BLaER1 treated with 17β-estradiol and CSF1 and Interleukin-3, amounts not matched to agents 10 nM and 100 nM (cell line): ENCODE results near the gene PCSK6.

Experiments used
- H3K27ac ChIP-seq, 11 experiments: shearing (Covaris generic); formaldehyde crosslinking; 2 replicates each; pipeline ENCODE4 v1.8.1; 2022
- H3K27me3 ChIP-seq, 11 experiments: shearing (Covaris generic); formaldehyde crosslinking; 2 replicates each; pipeline ENCODE4 v1.8.1; 2022
- H3K36me3 ChIP-seq, 11 experiments: shearing (Covaris generic); formaldehyde crosslinking; 2 replicates each; pipeline ENCODE4 v1.8.1; 2022
- H3K4me1 ChIP-seq, 10 experiments: shearing (Covaris generic); formaldehyde crosslinking; 2 replicates each; pipeline ENCODE4 v1.8.1; 2022
- H3K4me2 ChIP-seq, 11 experiments: shearing (Covaris generic); formaldehyde crosslinking; 2 replicates each; pipeline ENCODE4 v1.8.1; 2022
- H3K4me3 ChIP-seq, 10 experiments: shearing (Covaris generic); formaldehyde crosslinking; 2 replicates each; pipeline ENCODE4 v1.8.1; 2022
- H3K9ac ChIP-seq, 11 experiments: shearing (Covaris generic); formaldehyde crosslinking; 2 replicates each; pipeline ENCODE4 v1.8.1; 2022
- H3K9me3 ChIP-seq, 11 experiments: shearing (Covaris generic); formaldehyde crosslinking; replicated peaks in 1 of 11; 2 replicates each; pipeline ENCODE4 v1.8.1; 2022
- H4K20me1 ChIP-seq, 11 experiments: shearing (Covaris generic); formaldehyde crosslinking; 2 replicates each; pipeline ENCODE4 v1.8.1; 2022
- Cebpa-rat ChIP-seq, 11 experiments: shearing (Covaris generic); IDR thresholded peaks; 2 replicates each; pipeline ENCODE4 v1.8.1; 2022

Gene PCSK6

GRCh38 chr15:101453123-101454120 is 36.1 kb downstream of the PCSK6 start:
- H3K27me3 ChIP-seq = peaks cover 0 to 8% (median 0%) of the 10 kb centered on the region in 11 experiments; a peak in 1 of 22 replicates
- peaks cover 82 to 93% (median 89%) of the 10 kb centered on the region in 10 experiments for H3K4me1 ChIP-seq
- H3K4me2 ChIP-seq = peak overlapping the region in 10 of 11 experiments; percentile 13 to 92 (median 78); a peak in 15 of 22 replicates
- no peak overlapping the region for H3K9ac ChIP-seq
- H3K36me3 ChIP-seq = no peaks in the 10 kb centered on the region
- no peaks in the 10 kb centered on the region for H3K9me3 ChIP-seq
- no peaks in the 10 kb centered on the region for H4K20me1 ChIP-seq
- H3K27ac ChIP-seq = peak overlapping the region in 8 of 11 experiments; percentile 7 to 82 (median 44); a peak in 9 of 22 replicates
- H3K4me3 ChIP-seq = no peak overlapping the region
- no peak for TF ChIP-seq Cebpa-rat (IDR thresholded peaks at IDR 0.05)

GRCh38 chr15:101452572-101452971 is 36.9 kb downstream of the PCSK6 start:
- Histone ChIP-seq H3K27me3 (no peaks in the 10 kb centered on the region), H3K9ac (no peak overlapping the region), H4K20me1 (no peaks in the 10 kb centered on the region), H3K4me2 (peak overlapping the region in 10 of 11 experiments; percentile 58 to 90 (median 70); a peak in 20 of 22 replicates), H3K9me3 (no peaks in the 10 kb centered on the region), H3K36me3 (no peaks in the 10 kb centered on the region), H3K27ac (peak overlapping the region in 7 of 11 experiments; percentile 7 to 82 (median 63); a peak in 10 of 22 replicates), H3K4me3 (no peak overlapping the region), H3K4me1 (peaks cover 76 to 89% (median 83%) of the 10 kb centered on the region in 10 experiments)
- TF ChIP-seq Cebpa-rat (IDR thresholded peaks at IDR 0.05) = no peak

GRCh38 chr15:101451846-101452245 is 37.7 kb downstream of the PCSK6 start:
- H4K20me1 ChIP-seq = no peaks in the 10 kb centered on the region
- peak overlapping the region in 8 of 11 experiments; percentile 7 to 82 (median 61); a peak in 15 of 22 replicates for H3K27ac ChIP-seq
- H3K27me3 ChIP-seq = no peaks in the 10 kb centered on the region
- peak overlapping the region; percentile 58 to 90 (median 70) for H3K4me2 ChIP-seq
- H3K36me3 ChIP-seq = no peaks in the 10 kb centered on the region
- H3K9me3 ChIP-seq = no peaks in the 10 kb centered on the region
- no peak overlapping the region for H3K4me3 ChIP-seq
- H3K9ac ChIP-seq = peak overlapping the region in 4 of 11 experiments; percentile 26 to 64 (median 45); a peak in 3 of 22 replicates
- peaks cover 78 to 91% (median 84%) of the 10 kb centered on the region in 10 experiments for H3K4me1 ChIP-seq
- TF ChIP-seq Cebpa-rat (IDR thresholded peaks at IDR 0.05) = peak in 1 of 11 experiments; percentile 34; a peak in 1 of 22 replicates

GRCh38 chr15:101451266-101451799 is 38.2 kb downstream of the PCSK6 start:
- H3K36me3 ChIP-seq = no peaks in the 10 kb centered on the region
- TF ChIP-seq Cebpa-rat (IDR thresholded peaks at IDR 0.05) = no peak
- H3K27me3 ChIP-seq = no peaks in the 10 kb centered on the region
- no peaks in the 10 kb centered on the region for H3K9me3 ChIP-seq
- no peaks in the 10 kb centered on the region for H4K20me1 ChIP-seq
- H3K27ac ChIP-seq = peak overlapping the region in 10 of 11 experiments; percentile 29 to 82 (median 58); a peak in 18 of 22 replicates
- H3K9ac ChIP-seq = peak overlapping the region in 9 of 11 experiments; percentile 2 to 64 (median 40); a peak in 13 of 22 replicates
- no peak overlapping the region for H3K4me3 ChIP-seq
- H3K4me1 ChIP-seq = peaks cover 79 to 92% (median 85%) of the 10 kb centered on the region in 10 experiments
- peak overlapping the region; percentile 58 to 90 (median 70) for H3K4me2 ChIP-seq

- peak overlapping the region; percentile 58 to 90 (median 70) for H3K4me2 ChIP-seq
- TF ChIP-seq Cebpa-rat (IDR thresholded peaks at IDR 0.05) = no peak
- peaks cover 0 to 3% (median under 1%) of the 10 kb centered on the region in 11 experiments; a peak in 3 of 22 replicates for H3K9me3 ChIP-seq
- no peaks in the 10 kb centered on the region for H3K27me3 ChIP-seq
- H3K36me3 ChIP-seq = no peaks in the 10 kb centered on the region
- H3K9ac ChIP-seq = peak overlapping the region in 9 of 11 experiments; percentile 2 to 64 (median 40); a peak in 12 of 22 replicates
- H3K4me1 ChIP-seq = peaks cover 79 to 92% (median 85%) of the 10 kb centered on the region in 10 experiments
- H3K27ac ChIP-seq = peak overlapping the region in 10 of 11 experiments; percentile 29 to 82 (median 58); a peak in 19 of 22 replicates
- no peaks in the 10 kb centered on the region for H4K20me1 ChIP-seq
- H3K4me3 ChIP-seq = no peak overlapping the region
Observed at GRCh38 chr15:101450403-101451265, 38.9 kb downstream of the PCSK6 start.

- Histone ChIP-seq H3K27me3 (no peaks in the 10 kb centered on the region), H3K9ac (peak overlapping the region in 7 of 11 experiments; percentile 0 to 64 (median 40); a peak in 5 of 22 replicates), H3K4me3 (no peak overlapping the region), H3K4me1 (peaks cover 76 to 89% (median 84%) of the 10 kb centered on the region in 10 experiments), H3K27ac (peak overlapping the region in 9 of 11 experiments; percentile 38 to 82 (median 59); a peak in 16 of 22 replicates), H3K9me3 (peaks cover 6 to 12% (median 9%) of the 10 kb centered on the region in 11 experiments), H3K4me2 (peak overlapping the region; percentile 31 to 90 (median 69)), H3K36me3 (0 out of 22 replicates have a peak, but pooled peaks cover 0 to 3% (median 0%) of the 10 kb centered on the region in 11 experiments), H4K20me1 (no peaks in the 10 kb centered on the region)
- TF ChIP-seq Cebpa-rat (IDR thresholded peaks at IDR 0.05) = no peak
Observed at GRCh38 chr15:101449471-101450402, 39.8 kb downstream of the PCSK6 start.

- no peaks in the 10 kb centered on the region for H4K20me1 ChIP-seq
- peaks cover 67 to 81% (median 73%) of the 10 kb centered on the region in 10 experiments for H3K4me1 ChIP-seq
- H3K27me3 ChIP-seq = no peaks in the 10 kb centered on the region
- peaks cover 15 to 26% (median 20%) of the 10 kb centered on the region in 11 experiments for H3K9me3 ChIP-seq
- peak overlapping the region in 2 of 11 experiments; percentile 12 to 90; a peak in 3 of 22 replicates for H3K27ac ChIP-seq
- H3K9ac ChIP-seq = no peak overlapping the region
- H3K4me2 ChIP-seq = no peak overlapping the region
- H3K36me3 ChIP-seq = 0 out of 22 replicates have a peak, but pooled peaks cover 0 to 11% (median 0%) of the 10 kb centered on the region in 11 experiments
- TF ChIP-seq Cebpa-rat (IDR thresholded peaks at IDR 0.05) = no peak
- H3K4me3 ChIP-seq = no peak overlapping the region
Observed at GRCh38 chr15:101448336-101448735, 41.2 kb downstream of the PCSK6 start.
